HG03575 (cell line): ENCODE measurements around the gene OGDHL.
"Not testable (repeated sequence)": the region's sequence is repeated elsewhere in the genome, so short reads cannot be mapped to it uniquely, and the experiment has no call there.

Source experiments
- ATAC-seq: cut with Tn5 transposase; IDR thresholded peaks from one replicate; pipeline ENCODE4 v1.9.1; 2021; ENCODE audit not compliant: unreplicated experiment, insufficient number of reproducible peaks, low FRiP score; ENCODE audit errors: extremely low read depth

OGDHL gene

GRCh38 chr10:49759787-49760551, 2.2 kb downstream of the OGDHL start:
- no peak for ATAC-seq

DNA sequence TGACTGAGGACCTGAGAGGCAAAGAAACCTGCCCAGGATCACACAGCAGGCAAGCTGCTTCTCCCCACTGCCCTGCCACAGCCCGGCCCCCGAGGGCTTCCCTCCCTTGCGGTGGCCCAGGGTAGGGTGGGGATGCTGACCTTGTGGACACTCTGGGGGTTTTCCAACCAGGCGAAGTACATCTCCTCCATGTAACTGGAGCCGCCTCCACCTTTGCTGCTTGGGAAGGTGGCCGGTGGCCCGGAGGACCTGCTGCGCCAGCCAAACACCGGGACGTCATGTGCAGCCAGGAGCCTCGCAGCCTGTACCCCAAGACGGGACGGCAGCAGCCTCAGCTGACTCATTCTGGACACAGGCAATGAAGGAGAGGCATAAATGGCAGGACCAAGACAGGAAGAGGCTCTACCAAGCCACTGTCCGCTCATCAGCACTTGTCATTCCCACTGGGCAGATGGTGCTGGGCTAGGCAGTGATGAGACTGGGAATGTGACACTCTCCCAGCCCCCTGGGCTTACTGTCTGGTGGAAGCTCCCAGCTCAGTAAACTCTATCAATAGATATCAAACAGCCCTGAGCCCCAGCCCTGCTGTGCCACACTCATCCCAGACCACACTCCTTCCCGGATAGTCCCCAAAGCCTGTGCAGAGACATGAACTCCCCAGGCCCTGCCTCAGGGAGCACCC, 3.7 kb downstream of the OGDHL start:
- ATAC-seq = no peak

- no peak for ATAC-seq
These were observed 5.5 kb downstream of the OGDHL start for GRCh38 chr10:49756641-49757040.

DNA sequence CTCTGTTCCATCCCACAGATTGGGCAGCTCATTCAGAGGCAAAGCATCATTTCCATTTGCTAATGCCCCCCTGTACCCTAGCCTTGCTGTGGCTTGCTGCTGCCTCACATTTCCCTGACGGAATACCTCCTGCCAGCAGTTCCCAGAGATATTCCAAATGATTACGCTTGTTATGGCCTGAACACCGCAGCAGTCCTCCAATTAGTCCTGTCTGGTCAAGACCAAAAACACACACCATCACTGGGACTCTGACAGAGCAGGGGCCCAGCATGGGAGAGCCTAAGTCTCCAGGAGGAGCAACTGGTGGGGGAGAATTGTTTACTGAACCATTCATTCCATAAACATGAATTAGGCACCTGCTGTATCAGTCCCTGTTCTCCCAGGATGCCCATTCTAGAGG, 6.1 kb downstream of the OGDHL start:
- ATAC-seq = no peak

- ATAC-seq = not testable (repeated sequence)
These were observed 7.2 kb downstream of the OGDHL start for GRCh38 chr10:49754951-49755350.

DNA sequence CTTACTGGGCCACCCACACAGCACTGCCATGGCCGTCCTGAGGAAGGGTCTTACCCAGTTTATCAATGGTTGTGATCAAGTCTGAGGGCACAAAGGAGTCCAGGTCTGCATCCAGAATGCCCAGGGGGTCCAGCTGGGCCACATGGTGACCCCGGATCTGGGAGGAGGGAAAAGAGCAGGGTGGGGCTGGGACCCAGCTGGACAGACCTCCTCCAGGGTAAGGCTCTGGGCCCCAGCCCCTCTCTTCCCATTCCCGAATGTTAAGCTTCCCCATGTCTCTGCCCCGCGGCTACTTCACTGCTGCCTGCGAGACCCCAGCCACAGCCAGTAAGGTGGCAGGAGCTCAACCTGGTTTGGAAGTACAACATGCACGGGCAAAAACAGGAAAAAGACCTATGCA, 9.5 kb downstream of the OGDHL start:
- ATAC-seq = no peak

DNA sequence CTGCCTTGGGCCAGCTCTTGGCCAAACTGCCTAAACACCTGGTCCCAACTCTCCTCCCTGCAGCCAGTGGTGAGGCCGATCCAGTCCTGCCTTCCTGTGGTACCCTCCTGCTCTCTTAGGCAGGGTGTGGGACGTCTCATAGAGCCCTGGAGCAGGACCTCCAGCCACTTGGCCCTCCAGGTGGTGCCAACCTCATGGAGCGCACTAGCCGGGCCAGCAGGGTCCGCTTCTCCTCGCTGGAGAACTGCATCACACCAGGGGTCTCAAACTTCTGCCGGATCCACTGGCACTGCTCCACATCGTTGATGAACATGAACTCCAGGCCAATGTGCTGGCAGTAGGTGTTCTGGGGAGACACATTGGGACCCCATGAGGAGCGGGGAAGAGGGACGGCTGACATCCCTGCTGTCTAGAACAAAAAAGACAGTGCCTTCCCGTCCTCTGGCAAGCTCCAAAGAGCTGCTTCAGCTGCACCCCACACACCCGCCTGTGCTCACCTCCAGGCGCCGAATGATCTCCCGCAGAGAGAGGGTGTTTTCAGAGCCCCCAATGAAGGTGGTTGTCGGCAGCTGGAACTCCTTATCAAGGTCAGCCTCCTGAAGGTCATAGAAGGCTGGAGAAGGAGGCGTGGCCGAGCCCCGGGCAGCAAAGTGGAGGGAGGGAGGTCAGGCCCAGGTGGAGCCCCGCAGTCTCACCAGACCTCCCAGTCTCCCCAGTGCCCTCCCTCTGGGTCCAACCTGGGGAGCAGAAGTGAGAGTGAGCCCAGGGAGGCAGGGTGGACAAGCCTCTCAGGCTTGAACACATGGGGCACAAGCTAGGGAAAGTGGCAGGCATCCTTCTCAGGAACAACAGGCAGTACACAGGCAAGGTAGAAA, 10.2 kb downstream of the OGDHL start:
- no peak for ATAC-seq

GRCh38 chr10:49751216-49751615, 10.9 kb downstream of the OGDHL start:
- ATAC-seq = no peak

GRCh38 chr10:49750546-49750945, 11.6 kb downstream of the OGDHL start:
- no peak for ATAC-seq

- ATAC-seq = no peak
These were observed 12.3 kb downstream of the OGDHL start for GRCh38 chr10:49749556-49750491.

DNA sequence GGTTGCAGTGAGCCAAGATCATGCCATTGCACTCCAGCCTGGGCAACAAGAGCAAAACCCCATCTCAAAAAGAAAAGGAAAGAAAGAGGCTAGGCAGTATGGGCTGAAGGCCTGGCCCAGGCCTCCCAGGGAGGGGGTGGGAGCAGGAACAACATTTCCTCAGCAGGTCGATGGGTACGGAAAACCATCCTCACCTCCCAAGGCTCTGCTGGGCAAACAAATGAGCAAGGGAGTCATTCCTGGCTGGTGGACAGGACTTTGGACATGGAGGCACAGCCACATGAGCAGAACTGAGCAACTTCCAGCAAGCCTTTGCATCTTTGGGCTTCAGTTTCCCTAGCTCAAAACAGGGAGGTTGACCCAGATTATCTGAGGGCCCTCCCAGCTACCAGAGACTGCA, 13.0 kb downstream of the OGDHL start:
- no peak for ATAC-seq

DNA sequence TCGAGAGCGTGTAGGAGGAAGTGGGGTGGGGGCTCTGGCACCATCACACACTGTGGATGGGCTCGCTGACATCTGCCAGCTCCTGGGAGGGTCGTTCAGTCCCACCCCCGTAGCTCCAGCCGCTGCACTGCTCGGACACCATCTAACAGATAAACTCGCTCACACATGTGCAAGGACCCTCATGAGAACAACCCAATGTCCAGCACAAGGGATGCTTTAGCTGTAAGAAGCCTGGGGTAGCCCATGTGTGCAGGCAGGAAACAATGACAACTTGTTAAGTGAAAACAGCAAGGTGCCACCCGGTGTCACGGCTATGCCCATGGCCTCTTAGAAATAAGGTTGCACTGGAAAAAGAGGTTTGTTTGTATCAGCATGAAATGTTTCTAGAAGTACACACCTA, 14.1 kb downstream of the OGDHL start:
- no peak for ATAC-seq

DNA sequence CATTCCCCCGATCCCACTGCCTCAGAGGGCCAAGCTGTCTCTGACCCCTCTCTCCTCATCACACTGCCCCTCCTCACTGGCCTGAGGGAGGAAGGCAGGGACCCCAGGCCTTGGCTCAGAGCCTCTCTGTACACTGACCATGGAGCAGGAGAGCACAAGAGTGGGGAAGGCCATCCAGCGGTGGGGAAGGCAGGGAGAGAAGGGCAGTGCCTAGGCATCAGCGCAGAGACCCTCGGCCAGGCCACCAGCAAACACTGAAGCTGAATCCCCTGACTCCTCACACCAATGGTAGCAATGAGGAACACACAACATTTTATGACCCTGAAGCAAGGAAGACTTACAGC, 14.8 kb downstream of the OGDHL start:
- ATAC-seq = no peak

DNA sequence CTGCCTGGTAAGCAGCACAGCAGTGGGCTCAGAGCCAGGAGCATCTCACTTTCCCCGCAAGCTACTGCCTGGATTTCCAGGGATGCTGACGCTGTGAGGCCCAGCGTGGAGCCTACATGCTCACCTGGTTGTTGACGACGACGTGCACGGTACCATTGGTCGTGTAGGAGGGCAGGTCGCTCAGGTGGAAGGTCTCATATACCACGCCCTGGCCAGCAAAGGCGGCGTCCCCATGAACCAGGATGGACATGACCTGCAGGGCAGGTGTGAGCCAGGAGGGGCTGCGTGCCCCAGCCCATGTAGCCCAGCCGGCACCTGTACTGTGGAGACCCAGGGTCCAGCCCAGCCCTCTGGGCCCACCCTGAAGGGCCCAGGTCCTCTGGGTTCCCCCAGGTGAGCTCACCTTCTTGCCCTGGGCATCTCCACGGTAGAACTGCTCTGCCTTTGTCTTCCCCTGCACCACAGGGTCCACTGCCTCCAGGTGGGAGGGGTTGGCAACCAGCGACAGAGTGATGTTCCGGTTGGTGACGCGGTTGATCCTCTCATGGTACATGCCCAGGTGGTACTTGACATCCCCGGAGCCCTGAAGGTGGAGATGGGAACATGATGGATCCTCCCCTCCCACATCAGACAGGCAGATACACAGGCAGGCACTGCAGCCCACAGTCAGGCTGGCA, 15.4 kb downstream of the OGDHL start:
- no peak for ATAC-seq

- ATAC-seq = no peak
These were observed 16.4 kb downstream of the OGDHL start for GRCh38 chr10:49745756-49746155.

DNA sequence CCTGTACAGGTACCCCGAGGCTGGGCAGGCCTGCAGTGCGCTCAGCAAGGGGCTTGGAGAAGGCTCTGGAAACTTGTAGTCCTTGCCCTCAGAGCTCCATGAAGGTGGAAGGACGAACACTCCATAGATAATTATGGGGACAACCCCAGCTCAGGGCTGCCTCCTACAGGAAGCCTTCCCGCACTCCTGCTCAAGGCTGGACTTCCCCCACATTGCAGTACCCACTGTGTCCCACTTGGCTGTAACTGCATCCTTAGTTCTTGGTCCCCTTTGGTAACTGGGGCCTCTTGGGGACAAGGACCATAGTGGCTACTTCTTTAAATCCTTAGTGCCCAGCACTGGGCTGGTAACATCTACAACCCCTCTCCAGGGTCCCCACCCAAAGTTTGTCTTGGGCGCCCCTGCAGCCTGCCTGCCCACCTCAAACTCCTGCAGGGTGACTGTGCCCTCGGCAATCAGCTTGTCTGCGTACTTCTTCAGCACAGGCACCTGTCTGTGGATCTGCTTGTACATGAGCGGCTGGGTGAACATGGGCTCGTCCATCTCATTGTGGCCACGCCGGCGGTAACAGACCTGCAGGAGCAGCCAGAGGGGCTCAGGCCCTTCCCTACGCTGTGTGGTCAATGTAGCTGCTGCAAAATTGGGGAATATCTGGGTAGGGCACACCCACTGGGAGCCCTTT, 17.1 kb downstream of the OGDHL start:
- no peak for ATAC-seq

- no peak for ATAC-seq
These were observed 17.9 kb downstream of the OGDHL start for GRCh38 chr10:49744091-49744685.
